ENCODE data around the gene RHO.

The RHO gene

DNA sequence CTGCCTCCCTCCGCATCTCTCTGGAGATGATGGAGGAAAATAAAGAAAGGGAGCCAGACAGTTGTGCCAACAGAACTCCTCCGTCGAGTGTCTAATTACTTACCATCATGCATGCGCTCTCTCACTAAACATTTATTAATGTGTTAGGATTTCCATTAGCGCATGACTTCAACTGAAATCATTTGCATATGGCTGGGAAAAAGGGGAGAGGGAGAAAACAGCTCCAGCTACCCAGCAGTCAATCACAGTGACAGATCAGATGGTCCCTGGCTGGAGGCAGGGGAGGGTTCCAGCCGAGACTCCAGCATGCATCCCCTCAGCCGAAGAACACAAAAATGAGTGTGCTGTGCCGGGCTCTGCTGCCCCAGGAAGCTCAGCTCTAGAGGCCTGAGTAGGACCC is 6.8 kb upstream of the RHO start:
- Histone ChIP-seq H3F3A (ENCODE audit: insufficient read depth, low read length) (no peaks in the 10 kb centered on the region), H3K4me3 (ENCODE audit: low read length) (no peak overlapping the region), H2AFZ (ENCODE audit: low read length) (no peak overlapping the region), H4K20me1 (ENCODE audit: insufficient read depth, low read length) (no peaks in the 10 kb centered on the region), H3K9ac (ENCODE audit: low read length) (no peak overlapping the region), H3K36me3 (replicated peaks; ENCODE audit: insufficient read depth, low read length) (no peaks in the 10 kb centered on the region), H3K27me3 (replicated peaks; ENCODE audit: insufficient read depth, low read length) (no peaks in the 10 kb centered on the region), H3K9me2 (replicated peaks; ENCODE audit: insufficient read depth, low read length) (no peaks in the 10 kb centered on the region), H3K79me2 (ENCODE audit: low read length) (no peaks in the 10 kb centered on the region), H3K9me3 (replicated peaks; ENCODE audit: insufficient read depth, low read length) (no peaks in the 10 kb centered on the region), H3K4me2 (ENCODE audit: low read depth, low read length) (no peak overlapping the region), H3K27ac (ENCODE audit: low read length) (no peak overlapping the region), H3K4me1 (ENCODE audit: low read length) (no peaks in the 10 kb centered on the region)
- no peak for DNase-seq
- TF ChIP-seq EZH2phosphoT487 (IDR thresholded peaks at IDR 0.05; ENCODE audit: low read length): no peak
- TF ChIP-seq EZH2 (optimal IDR thresholded peaks at IDR 0.05; ENCODE audit: low read depth, low read length): no peak
- TF ChIP-seq, protein P1, sequence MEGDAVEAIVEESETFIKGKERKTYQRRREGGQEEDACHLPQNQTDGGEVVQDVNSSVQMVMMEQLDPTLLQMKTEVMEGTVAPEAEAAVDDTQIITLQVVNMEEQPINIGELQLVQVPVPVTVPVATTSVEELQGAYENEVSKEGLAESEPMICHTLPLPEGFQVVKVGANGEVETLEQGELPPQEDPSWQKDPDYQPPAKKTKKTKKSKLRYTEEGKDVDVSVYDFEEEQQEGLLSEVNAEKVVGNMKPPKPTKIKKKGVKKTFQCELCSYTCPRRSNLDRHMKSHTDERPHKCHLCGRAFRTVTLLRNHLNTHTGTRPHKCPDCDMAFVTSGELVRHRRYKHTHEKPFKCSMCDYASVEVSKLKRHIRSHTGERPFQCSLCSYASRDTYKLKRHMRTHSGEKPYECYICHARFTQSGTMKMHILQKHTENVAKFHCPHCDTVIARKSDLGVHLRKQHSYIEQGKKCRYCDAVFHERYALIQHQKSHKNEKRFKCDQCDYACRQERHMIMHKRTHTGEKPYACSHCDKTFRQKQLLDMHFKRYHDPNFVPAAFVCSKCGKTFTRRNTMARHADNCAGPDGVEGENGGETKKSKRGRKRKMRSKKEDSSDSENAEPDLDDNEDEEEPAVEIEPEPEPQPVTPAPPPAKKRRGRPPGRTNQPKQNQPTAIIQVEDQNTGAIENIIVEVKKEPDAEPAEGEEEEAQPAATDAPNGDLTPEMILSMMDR (IDR thresholded peaks at IDR 0.05; ENCODE audit: low read length): no peak

GRCh38 chr3:129522953-129523352 is 5.5 kb upstream of the RHO start:
- H3K9me2 ChIP-seq (replicated peaks; ENCODE audit: insufficient read depth, low read length): no peaks in the 10 kb centered on the region
- no peaks in the 10 kb centered on the region for H3K9me3 ChIP-seq (replicated peaks; ENCODE audit: insufficient read depth, low read length)
- H3K79me2 ChIP-seq (ENCODE audit: low read length): no peaks in the 10 kb centered on the region
- H4K20me1 ChIP-seq (ENCODE audit: insufficient read depth, low read length): no peaks in the 10 kb centered on the region
- H3K36me3 ChIP-seq (replicated peaks; ENCODE audit: insufficient read depth, low read length): no peaks in the 10 kb centered on the region
- H2AFZ ChIP-seq (ENCODE audit: low read length): no peak overlapping the region
- H3K4me3 ChIP-seq (ENCODE audit: low read length): no peak overlapping the region
- TF ChIP-seq EZH2phosphoT487 (IDR thresholded peaks at IDR 0.05; ENCODE audit: low read length) (no peak), EZH2 (optimal IDR thresholded peaks at IDR 0.05; ENCODE audit: low read depth, low read length) (no peak)
- TF ChIP-seq, protein P1 (IDR thresholded peaks at IDR 0.05; ENCODE audit: low read length): no peak
- H3K9ac ChIP-seq (ENCODE audit: low read length): no peak overlapping the region
- no peak overlapping the region for H3K27ac ChIP-seq (ENCODE audit: low read length)
- H3F3A ChIP-seq (ENCODE audit: insufficient read depth, low read length): no peaks in the 10 kb centered on the region
- H3K27me3 ChIP-seq (replicated peaks; ENCODE audit: insufficient read depth, low read length): no peaks in the 10 kb centered on the region
- H3K4me1 ChIP-seq (ENCODE audit: low read length): no peaks in the 10 kb centered on the region
- DNase-seq: no peak
- no peak overlapping the region for H3K4me2 ChIP-seq (ENCODE audit: low read depth, low read length)

DNA sequence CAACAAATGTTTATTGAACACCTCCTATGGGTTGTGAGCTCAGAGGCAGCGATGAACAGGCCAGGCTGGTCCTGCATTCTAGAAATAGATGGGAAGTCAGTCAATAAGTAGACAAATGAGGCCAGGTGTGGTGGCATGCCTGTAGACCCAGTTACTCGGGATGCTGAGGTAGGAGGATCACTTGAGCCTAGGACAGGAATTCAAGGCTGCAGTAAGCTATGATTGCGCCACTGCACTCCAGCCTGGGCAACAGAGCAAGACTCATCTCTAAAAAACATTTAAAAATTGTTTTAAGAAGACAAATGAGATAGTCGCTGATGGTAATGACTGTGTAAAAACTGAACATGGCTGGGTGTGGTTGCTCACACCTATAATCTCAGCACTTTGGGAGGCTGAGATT is 4.4 kb upstream of the RHO start:
- Histone ChIP-seq H3K4me2 (ENCODE audit: low read depth, low read length) (no peak overlapping the region), H2AFZ (ENCODE audit: low read length) (no peak overlapping the region), H3K9me2 (replicated peaks; ENCODE audit: insufficient read depth, low read length) (no peaks in the 10 kb centered on the region), H3K4me1 (ENCODE audit: low read length) (no peaks in the 10 kb centered on the region), H3F3A (ENCODE audit: insufficient read depth, low read length) (no peaks in the 10 kb centered on the region), H4K20me1 (ENCODE audit: insufficient read depth, low read length) (no peaks in the 10 kb centered on the region), H3K36me3 (replicated peaks; ENCODE audit: insufficient read depth, low read length) (no peaks in the 10 kb centered on the region), H3K4me3 (ENCODE audit: low read length) (no peak overlapping the region), H3K27me3 (replicated peaks; ENCODE audit: insufficient read depth, low read length) (no peaks in the 10 kb centered on the region), H3K9me3 (replicated peaks; ENCODE audit: insufficient read depth, low read length) (no peaks in the 10 kb centered on the region), H3K9ac (ENCODE audit: low read length) (no peak overlapping the region), H3K79me2 (ENCODE audit: low read length) (no peaks in the 10 kb centered on the region), H3K27ac (ENCODE audit: low read length) (no peak overlapping the region)
- TF ChIP-seq EZH2 (optimal IDR thresholded peaks at IDR 0.05; ENCODE audit: low read depth, low read length) (no peak), EZH2phosphoT487 (IDR thresholded peaks at IDR 0.05; ENCODE audit: low read length) (no peak)
- TF ChIP-seq, protein P1 (IDR thresholded peaks at IDR 0.05; ENCODE audit: low read length): no peak
- DNase-seq: no peak

Data from MM.1S (cell line).